GM12865 (cell line): ENCODE measurements around the gene BRME1.

Experiments used
- DNase-seq: peaks from one replicate; pipeline ENCODE4 v3.0.0; 2010; ENCODE audit warnings: low read depth
- H3K4me3 ChIP-seq: 2 replicates; pipeline ENCODE4 v1.5.1; 2011; ENCODE audit warnings: mild to moderate bottlenecking, low read depth, low read length, control low read depth
- CTCF ChIP-seq: IDR thresholded peaks from 2 replicates; pipeline ENCODE4 v1.5.1; 2011; ENCODE audit warnings: low read length, control low read depth, low read depth, inconsistent platforms; ENCODE audit not compliant: insufficient read depth; ENCODE audit errors: missing control alignments

Gene BRME1

GRCh38 chr19:13875824-13876223 is 30.1 kb downstream of the BRME1 start:
- TF ChIP-seq CTCF = no peak
- DNase-seq = no peak
- no peak overlapping the region for H3K4me3 ChIP-seq

GRCh38 chr19:13873834-13874515 is 31.9 kb downstream of the BRME1 start:
- no peak overlapping the region for H3K4me3 ChIP-seq
- no peak for TF ChIP-seq CTCF
- DNase-seq = no peak

GRCh38 chr19:13872695-13873389 is 33.1 kb downstream of the BRME1 start:
- DNase-seq = no peak
- no peak for TF ChIP-seq CTCF
- peak overlapping the region; percentile 34; the same call in 1 of the 2 replicates for H3K4me3 ChIP-seq

GRCh38 chr19:13872339-13872694 is 33.6 kb downstream of the BRME1 start:
- no peak for TF ChIP-seq CTCF
- H3K4me3 ChIP-seq = no peak overlapping the region
- no peak for DNase-seq

- H3K4me3 ChIP-seq = no peak overlapping the region
- DNase-seq = no peak
- no peak for TF ChIP-seq CTCF
Measured at GRCh38 chr19:13870873-13871272, 35.0 kb downstream of the BRME1 start.

GRCh38 chr19:13869281-13869680 is 36.6 kb downstream of the BRME1 start:
- TF ChIP-seq CTCF = no peak
- DNase-seq = no peak
- H3K4me3 ChIP-seq = no peak overlapping the region
